HEK293T (cell line): ENCODE data around the gene PCNX1.

Source experiments
- CTBP1 ChIP-seq: fragments of 450-650 bp; IDR thresholded peaks from 2 replicates; pipeline ENCODE4 v1.6.1; 2016; ENCODE audit warnings: borderline replicate concordance
- ELF4 ChIP-seq: fragments of 450-650 bp; IDR thresholded peaks from 2 replicates; pipeline ENCODE4 v1.6.1; 2017; ENCODE audit warnings: antibody characterized with exemption
- FOXA1 ChIP-seq: fragments of 450-650 bp; IDR thresholded peaks from 2 replicates; pipeline ENCODE4 v1.6.1; 2016; ENCODE audit warnings: mild to moderate bottlenecking
- FOXK2 ChIP-seq: fragments of 450-650 bp; IDR thresholded peaks from 2 replicates; pipeline ENCODE4 v1.6.1; 2016; ENCODE audit warnings: mild to moderate bottlenecking
- HDGF ChIP-seq: fragments of 450-650 bp; IDR thresholded peaks from 2 replicates; pipeline ENCODE4 v1.6.1; 2017; ENCODE audit warnings: antibody characterized with exemption, borderline replicate concordance
- LEF1 ChIP-seq: fragments of 450-650 bp; IDR thresholded peaks from 2 replicates; pipeline ENCODE4 v1.6.1; 2017; ENCODE audit warnings: mild to moderate bottlenecking, borderline replicate concordance
- SP1 ChIP-seq: fragments of 450-650 bp; IDR thresholded peaks from 2 replicates; pipeline ENCODE4 v1.6.1; 2017
- SUZ12 ChIP-seq: fragments of 450-650 bp; IDR thresholded peaks from 2 replicates; pipeline ENCODE4 v1.6.1; 2016; ENCODE audit warnings: mild to moderate bottlenecking
- TARDBP ChIP-seq: fragments of 450-650 bp; IDR thresholded peaks from 2 replicates; pipeline ENCODE4 v1.6.1; 2016
- TF ChIP-seq, protein P1 (sequence below): fragments of 450-650 bp; IDR thresholded peaks from 2 replicates; pipeline ENCODE4 v1.6.1; 2016

GRCh38 chr14:71140157-71140556 lies 232.9 kb downstream of the PCNX1 start:
- no peak for TF ChIP-seq TARDBP
- TF ChIP-seq SUZ12, result no peak
- TF ChIP-seq FOXK2, result no peak
- TF ChIP-seq LEF1, result no peak
- no peak for TF ChIP-seq SP1
- no peak for TF ChIP-seq ELF4
- TF ChIP-seq HDGF, result no peak
- no peak for TF ChIP-seq FOXA1
- TF ChIP-seq CTBP1, result no peak
- TF ChIP-seq, protein P1, sequence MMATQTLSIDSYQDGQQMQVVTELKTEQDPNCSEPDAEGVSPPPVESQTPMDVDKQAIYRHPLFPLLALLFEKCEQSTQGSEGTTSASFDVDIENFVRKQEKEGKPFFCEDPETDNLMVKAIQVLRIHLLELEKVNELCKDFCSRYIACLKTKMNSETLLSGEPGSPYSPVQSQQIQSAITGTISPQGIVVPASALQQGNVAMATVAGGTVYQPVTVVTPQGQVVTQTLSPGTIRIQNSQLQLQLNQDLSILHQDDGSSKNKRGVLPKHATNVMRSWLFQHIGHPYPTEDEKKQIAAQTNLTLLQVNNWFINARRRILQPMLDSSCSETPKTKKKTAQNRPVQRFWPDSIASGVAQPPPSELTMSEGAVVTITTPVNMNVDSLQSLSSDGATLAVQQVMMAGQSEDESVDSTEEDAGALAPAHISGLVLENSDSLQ, result no peak
